ENCODE measurements around the gene MPG.

MPG gene

GRCh38 chr16:88613-89012 is 10.6 kb downstream of the MPG start:
- no peak for DNase-seq (ENCODE audit: extremely low read depth, insufficient read length)
- Histone ChIP-seq H3K27me3 (replicated peaks; ENCODE audit: control insufficient read depth, insufficient read depth, low read length) (no peaks in the 10 kb centered on the region), H3K4me3 (replicated peaks; ENCODE audit: low read depth, low read length) (no peak overlapping the region), H3K36me3 (ENCODE audit: control insufficient read depth, insufficient read depth, low read length) (peaks cover 38% of the 10 kb centered on the region)
- TF ChIP-seq CTCF (IDR thresholded peaks at IDR 0.05; ENCODE audit: insufficient read depth, low read length, poor library complexity, severe bottlenecking) = no peak

- H3K4me3 ChIP-seq (replicated peaks; ENCODE audit: low read depth, low read length) = no peak overlapping the region
- H3K36me3 ChIP-seq (ENCODE audit: control insufficient read depth, insufficient read depth, low read length) = peaks cover 34% of the 10 kb centered on the region
- no peak for DNase-seq (ENCODE audit: extremely low read depth, insufficient read length)
- no peaks in the 10 kb centered on the region for H3K27me3 ChIP-seq (replicated peaks; ENCODE audit: control insufficient read depth, insufficient read depth, low read length)
- TF ChIP-seq CTCF (IDR thresholded peaks at IDR 0.05; ENCODE audit: insufficient read depth, low read length, poor library complexity, severe bottlenecking) = no peak
Observed at GRCh38 chr16:89391-90302, 11.6 kb downstream of the MPG start.

- Histone ChIP-seq H3K36me3 (ENCODE audit: control insufficient read depth, insufficient read depth, low read length) (peaks cover 26% of the 10 kb centered on the region), H3K27me3 (replicated peaks; ENCODE audit: control insufficient read depth, insufficient read depth, low read length) (no peaks in the 10 kb centered on the region), H3K4me3 (replicated peaks; ENCODE audit: low read depth, low read length) (no peak overlapping the region)
- DNase-seq (ENCODE audit: extremely low read depth, insufficient read length) = no peak
- no peak for TF ChIP-seq CTCF (IDR thresholded peaks at IDR 0.05; ENCODE audit: insufficient read depth, low read length, poor library complexity, severe bottlenecking)
Observed at GRCh38 chr16:91484-91883, 13.5 kb downstream of the MPG start.

GRCh38 chr16:92431-93339 is 14.7 kb downstream of the MPG start:
- DNase-seq (ENCODE audit: extremely low read depth, insufficient read length) = no peak
- Histone ChIP-seq H3K4me3 (replicated peaks; ENCODE audit: low read depth, low read length) (no peak overlapping the region), H3K36me3 (ENCODE audit: control insufficient read depth, insufficient read depth, low read length) (peaks cover 25% of the 10 kb centered on the region), H3K27me3 (replicated peaks; ENCODE audit: control insufficient read depth, insufficient read depth, low read length) (no peaks in the 10 kb centered on the region)
- TF ChIP-seq CTCF (IDR thresholded peaks at IDR 0.05; ENCODE audit: insufficient read depth, low read length, poor library complexity, severe bottlenecking) = no peak

- no peak for TF ChIP-seq CTCF (IDR thresholded peaks at IDR 0.05; ENCODE audit: insufficient read depth, low read length, poor library complexity, severe bottlenecking)
- H3K27me3 ChIP-seq (replicated peaks; ENCODE audit: control insufficient read depth, insufficient read depth, low read length) = no peaks in the 10 kb centered on the region
- H3K4me3 ChIP-seq (replicated peaks; ENCODE audit: low read depth, low read length) = no peak overlapping the region
- H3K36me3 ChIP-seq (ENCODE audit: control insufficient read depth, insufficient read depth, low read length) = peaks cover 18% of the 10 kb centered on the region
- DNase-seq (ENCODE audit: extremely low read depth, insufficient read length) = no peak
Observed at GRCh38 chr16:94918-95265, 16.9 kb downstream of the MPG start.
